GM20000 (cell line): ENCODE results near the gene ZNF438.

Experiments
- DNase-seq: peaks from one replicate; pipeline ENCODE4 v3.0.0; 2012; ENCODE audit warnings: low spot score
- TF ChIP-seq, protein P1 (sequence below): IDR thresholded peaks from 2 replicates; pipeline ENCODE4 v1.5.1; 2012; ENCODE audit warnings: mild to moderate bottlenecking, control low read depth; ENCODE audit errors: extremely low read depth, missing control alignments

The ZNF438 gene

DNA sequence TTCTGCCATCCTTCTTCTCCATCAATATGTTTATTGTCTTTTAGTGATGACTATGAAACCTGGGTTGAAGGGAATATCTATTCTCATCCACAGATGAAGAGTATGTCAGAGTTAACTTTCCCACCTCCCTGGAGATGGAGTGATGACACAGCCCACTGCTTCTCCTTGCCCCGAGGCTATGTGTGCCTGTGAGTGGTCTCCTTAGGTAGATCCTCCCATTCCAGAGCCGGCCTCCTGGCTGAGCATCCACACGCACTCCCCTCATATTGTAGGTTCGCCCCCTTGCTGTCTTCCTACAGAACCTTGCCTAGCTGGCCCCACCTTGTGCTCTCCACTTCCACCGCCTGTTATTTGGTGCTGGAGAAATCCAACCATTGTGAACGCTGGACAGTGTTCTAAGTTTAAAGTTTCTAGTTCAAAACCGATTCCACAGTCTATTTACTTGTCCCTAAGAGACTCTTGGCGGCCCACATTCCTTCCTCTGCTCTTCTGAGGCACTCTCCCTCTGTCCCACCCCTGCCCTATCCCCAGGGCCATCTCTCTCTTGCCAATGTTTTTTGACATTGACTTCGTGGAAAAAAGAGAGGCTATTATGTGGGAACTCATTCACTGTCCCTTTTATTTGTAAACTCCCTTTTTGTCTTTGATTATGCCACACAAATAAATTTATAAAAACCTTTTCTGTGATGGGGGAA lies 168.0 kb downstream of the ZNF438 start:
- no peak for DNase-seq
- TF ChIP-seq, protein P1, sequence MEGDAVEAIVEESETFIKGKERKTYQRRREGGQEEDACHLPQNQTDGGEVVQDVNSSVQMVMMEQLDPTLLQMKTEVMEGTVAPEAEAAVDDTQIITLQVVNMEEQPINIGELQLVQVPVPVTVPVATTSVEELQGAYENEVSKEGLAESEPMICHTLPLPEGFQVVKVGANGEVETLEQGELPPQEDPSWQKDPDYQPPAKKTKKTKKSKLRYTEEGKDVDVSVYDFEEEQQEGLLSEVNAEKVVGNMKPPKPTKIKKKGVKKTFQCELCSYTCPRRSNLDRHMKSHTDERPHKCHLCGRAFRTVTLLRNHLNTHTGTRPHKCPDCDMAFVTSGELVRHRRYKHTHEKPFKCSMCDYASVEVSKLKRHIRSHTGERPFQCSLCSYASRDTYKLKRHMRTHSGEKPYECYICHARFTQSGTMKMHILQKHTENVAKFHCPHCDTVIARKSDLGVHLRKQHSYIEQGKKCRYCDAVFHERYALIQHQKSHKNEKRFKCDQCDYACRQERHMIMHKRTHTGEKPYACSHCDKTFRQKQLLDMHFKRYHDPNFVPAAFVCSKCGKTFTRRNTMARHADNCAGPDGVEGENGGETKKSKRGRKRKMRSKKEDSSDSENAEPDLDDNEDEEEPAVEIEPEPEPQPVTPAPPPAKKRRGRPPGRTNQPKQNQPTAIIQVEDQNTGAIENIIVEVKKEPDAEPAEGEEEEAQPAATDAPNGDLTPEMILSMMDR: no peak

DNA sequence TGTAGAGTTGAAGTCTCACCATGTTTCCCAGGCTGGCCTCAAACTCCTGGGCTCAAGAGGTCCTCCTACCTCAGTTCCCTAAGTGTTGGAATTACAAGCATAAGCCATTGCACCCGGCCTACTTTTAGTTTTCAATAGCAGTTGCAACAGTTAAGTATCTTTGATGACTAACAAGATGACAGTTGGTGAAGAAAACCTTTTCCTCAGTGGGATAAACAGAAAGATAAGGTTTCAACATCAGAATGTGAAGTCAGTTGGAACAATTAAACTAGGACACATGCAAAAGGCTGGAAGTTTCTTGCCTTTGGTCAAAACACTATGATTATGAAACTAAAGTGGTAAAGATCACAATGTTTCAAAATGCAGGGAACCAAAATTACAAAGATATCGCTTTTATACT lies 169.2 kb downstream of the ZNF438 start:
- TF ChIP-seq, protein P1: no peak
- DNase-seq: no peak

DNA sequence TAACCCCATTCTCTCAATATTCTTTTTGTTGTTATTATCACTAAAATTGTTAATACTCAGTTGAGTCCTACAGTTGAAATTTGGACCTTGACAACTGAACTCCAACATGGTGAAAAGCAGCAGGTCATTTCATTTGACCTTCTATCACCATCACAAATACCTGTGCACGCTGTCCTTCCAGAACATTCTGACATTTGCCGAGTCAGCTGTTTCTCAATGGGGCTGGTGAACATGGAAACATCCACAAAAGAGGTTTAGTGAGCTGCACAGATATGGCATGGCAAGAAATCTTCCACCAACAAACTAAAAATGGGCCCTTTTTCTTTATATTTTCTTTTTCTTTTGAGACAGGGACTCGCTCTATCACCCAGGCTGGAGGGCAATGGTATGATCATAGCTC lies 169.7 kb downstream of the ZNF438 start:
- TF ChIP-seq, protein P1: no peak
- no peak for DNase-seq

DNA sequence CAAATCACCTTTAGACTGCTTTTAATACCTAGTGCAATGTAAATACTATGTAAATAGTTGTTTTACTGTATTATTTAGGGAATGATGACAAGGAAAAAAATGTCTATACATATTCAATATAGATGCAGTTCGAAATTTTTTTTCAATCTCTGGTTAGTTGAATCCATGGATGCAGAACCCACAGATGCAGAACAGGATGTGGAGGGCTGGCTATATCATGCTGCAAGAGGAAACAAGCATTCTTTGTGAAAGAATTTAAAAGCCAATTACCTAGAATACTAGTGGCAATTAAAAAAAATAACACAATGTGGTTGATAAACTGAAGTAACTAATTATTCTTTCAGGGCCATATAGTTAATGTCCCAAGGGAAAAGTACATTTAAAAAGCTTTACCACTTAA lies 170.4 kb downstream of the ZNF438 start:
- DNase-seq: no peak
- TF ChIP-seq, protein P1: no peak

DNA sequence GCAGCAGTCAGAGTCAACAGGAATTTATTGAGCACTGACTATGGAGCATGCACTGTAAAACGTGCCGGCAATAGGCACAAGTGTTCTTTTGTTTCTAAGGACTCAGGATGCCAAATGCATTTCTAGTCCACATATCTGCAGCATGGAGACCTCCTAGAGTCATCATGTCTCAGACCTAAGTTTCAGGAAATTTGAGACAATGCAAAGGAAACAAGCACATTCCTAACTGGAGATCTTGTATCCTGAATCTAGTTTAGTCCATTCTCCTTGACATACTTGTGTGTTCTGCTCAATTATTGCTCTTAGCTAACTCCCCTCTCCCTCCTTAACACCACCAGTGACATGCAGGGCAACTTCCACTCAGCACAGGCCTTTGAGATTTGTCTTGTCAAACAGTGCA lies 173.2 kb downstream of the ZNF438 start:
- no peak for DNase-seq
- TF ChIP-seq, protein P1: no peak

DNA sequence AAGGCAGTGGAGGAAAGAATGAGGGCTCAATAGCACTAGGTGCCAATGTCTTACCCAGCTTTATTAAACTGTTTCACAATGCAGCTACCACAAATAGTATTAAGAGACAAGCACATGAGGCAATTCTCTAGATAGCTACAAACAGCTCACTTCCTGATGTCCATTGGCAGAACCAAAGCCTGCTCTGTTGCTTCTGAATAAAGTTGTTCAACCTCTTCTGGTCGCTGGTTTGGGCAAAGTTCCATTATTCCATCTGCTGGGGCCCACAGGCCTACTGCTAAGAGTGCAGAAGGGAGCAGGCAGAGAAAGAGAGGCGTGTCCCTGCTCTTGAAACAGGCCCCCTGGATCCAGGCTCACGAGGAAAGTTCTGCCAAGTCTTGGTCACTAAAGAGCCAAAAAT lies 173.9 kb downstream of the ZNF438 start:
- DNase-seq: no peak
- TF ChIP-seq, protein P1: no peak

DNA sequence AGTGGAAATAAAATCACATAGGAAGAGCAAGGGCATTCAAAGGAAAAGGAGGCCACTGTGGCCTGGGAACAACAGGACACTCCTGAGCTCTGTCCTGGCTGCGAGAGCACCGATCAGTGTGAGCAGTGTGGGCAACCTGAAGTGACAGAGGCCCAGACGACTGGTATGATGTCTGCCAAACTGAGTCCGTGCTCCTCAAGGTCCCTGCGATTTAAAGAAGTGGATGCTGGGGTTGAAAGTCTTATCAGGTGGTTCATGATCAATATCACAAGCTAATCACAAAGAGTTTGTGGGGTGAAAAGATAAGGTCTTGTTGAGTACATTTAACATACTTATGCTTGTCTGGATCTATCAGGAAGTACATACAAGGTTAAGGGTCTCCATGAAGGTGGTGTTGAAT lies 176.5 kb downstream of the ZNF438 start:
- TF ChIP-seq, protein P1: no peak
- DNase-seq: no peak
